ENCODE measurements around the gene TSGA10IP.

TSGA10IP gene

GRCh38 chr11:65977621-65978390 lies 32.5 kb downstream of the TSGA10IP start:
- no peak for DNase-seq

DNA sequence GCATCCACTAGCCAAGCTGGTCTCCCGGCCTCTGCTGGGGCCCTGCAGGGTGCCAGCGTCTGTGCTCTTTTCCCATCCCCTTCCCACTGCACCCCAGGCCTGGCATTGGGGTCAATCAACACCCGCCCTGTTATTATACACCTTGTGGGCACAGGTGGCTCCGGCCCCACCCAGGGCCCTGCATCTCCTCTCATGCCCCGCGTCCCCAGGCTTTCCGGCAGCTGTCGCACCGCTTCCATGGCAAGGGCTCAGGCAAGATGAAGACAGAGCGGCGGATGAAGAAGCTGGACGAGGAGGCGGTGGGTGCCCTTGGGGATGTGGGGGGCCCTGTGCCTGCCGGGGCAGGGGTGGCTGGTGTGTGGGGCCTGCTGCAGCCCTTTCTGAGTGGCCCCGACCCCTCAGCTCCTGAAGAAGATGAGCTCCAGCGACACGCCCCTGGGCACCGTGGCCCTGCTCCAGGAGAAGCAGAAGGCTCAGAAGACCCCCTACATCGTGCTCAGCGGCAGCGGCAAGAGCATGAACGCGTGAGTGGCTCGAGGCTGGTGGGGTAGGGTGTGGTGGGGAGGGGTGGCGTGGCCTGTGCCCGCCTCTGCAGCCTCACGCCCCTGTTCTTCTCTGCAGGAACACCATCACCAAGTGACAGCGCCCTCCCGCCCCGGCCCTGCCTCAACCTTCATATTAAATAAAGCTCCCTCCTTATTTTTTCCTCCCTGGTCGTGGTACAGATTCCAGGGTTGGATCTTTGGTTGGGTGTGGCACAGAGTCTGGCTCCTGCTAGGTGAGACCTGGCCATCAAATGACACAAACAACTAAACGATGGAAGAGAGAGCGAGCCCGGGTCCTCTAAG lies 33.3 kb downstream of the TSGA10IP start:
- no peak for DNase-seq

DNA sequence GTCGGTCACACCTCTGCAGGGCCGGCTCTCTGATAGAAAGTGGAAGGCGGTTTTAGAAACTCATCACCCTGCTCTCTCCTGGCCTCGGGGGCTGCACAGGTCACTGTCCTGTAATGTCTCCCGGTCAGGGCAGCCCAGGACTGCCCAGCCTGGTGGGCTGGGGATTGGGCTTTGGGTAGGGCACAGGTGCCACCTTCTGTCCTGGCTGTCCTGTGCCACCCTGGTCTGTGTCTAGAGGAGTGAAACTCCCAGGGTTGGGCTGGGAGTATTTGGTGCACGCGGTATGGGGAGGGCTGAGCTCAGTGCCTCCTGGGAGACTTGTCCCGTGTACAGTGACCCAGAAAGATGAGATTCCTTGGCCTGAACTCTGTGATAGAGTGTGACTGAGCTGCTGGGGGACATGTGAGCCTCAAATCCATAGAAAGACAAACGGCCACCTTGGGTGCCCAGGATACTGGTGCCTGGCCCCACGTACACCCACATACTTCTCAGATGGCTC lies 34.0 kb downstream of the TSGA10IP start:
- no peak for DNase-seq

- DNase-seq = no peak
Measured at GRCh38 chr11:65981101-65981740, 35.9 kb downstream of the TSGA10IP start.

DNA sequence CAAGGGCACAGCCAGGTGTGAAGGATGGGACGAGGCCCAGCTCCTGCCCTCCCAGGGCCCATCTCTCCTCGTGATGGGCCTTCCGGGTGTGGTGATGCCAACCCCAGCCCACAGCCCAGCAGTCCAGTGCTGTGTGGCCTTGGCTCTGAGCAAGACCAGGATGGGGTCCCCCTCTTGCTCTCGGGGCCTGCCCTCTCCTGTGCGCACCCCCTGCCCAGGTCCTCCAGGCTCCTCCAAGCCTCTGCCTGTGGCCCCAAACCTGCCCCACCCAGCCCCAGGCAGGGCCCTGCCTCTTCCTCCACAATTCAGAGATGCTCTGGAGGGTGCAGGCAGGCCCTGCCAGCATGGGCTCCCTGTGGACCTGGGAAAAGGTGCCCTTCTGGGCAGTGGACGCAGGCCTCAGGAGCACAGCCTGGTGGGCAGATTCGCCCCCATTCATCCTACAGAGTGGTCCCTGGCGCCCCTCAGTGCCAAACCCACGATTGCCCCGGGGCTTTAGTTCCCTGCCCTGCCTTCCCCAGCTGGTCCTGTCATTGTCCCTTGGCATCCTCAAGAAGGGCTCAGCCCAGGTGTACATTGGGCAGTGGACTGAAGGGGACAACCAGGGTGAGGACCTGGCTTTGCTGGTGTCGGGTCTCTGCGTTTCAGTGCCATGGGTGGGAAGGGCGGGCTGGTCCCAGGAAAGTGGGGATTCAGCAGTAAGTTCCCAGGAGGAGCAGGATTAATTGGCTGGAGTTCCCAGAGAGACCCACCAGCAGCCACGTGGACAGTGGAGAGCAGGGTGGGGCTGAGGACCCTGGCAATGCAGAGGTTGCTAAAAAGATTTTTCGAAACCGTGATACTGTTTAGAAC lies 36.9 kb downstream of the TSGA10IP start:
- DNase-seq = no peak

DNA sequence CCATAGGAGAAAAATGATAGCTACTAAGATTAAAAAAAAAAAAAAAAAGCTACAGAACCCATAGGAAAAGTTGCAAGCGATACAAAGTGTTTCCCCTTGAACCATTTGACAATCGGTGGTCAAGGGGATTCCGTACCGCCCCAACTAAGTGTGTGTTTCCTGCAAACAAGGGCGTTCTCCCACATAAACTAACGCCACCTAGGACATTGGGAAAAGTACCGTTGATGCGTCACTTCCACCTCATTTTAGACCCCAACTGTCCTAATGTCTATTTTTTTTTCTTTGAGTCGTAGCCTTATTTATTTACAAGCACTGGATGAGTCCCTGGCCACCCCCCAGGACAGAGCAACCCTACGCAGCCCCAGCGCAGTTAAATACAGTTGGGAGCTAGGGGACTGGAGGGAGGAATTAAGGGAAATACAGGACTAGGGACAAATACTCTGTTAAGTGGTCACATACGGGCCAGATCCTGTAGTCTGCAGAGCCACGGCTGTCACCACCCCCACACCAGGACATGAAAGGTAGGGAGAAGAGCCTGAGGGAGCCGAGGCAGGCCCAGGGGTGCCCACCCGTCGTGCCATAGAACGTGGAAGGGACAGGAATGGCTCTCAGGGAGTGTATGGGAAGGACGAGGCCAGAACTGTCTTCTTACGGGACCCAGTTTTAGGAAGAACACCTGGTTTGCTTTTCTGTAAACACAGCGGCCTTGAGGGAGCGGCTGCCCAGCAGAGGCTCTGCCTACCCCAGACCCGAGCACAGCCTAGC lies 37.7 kb downstream of the TSGA10IP start:
- DNase-seq = no peak

- DNase-seq = no peak
Measured at GRCh38 chr11:65983589-65983987, 38.3 kb downstream of the TSGA10IP start.

DNA sequence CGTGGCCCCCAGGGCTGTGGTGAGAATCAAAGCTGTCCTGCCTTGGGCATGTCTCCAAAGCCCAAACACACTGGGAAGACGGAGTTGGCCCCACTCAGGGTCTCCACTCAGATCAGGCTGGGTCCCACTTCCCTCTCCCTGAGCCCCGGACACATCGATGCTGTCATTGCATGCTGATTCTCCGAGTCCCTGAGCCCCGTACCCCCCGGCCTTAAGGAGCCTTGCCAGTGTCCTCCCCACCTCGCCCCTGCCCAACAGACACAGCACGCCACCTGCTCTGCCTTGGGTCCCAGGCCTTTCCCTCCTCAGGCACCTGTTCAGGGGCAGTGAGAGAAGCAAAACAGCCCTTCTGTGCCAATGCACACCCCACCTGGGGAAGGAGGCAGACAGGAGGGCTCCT lies 42.1 kb downstream of the TSGA10IP start:
- DNase-seq = no peak

GRCh38 chr11:65988791-65989592 lies 43.7 kb downstream of the TSGA10IP start:
- DNase-seq = peak; percentile 85

- DNase-seq = no peak
Measured at GRCh38 chr11:65992056-65992455, 46.8 kb downstream of the TSGA10IP start.

- no peak for DNase-seq
Measured at GRCh38 chr11:65997286-65997685, 52.0 kb downstream of the TSGA10IP start.

GRCh38 chr11:66001942-66002647 lies 56.8 kb downstream of the TSGA10IP start, which contains the start of the genes BANF1 and EIF1AD:
BANF1 (plus strand) TSS chr11:66002503; CDS start chr11:66003251, 748 bp downstream.
EIF1AD (minus strand) TSS chr11:66002157; CDS start chr11:66000389, 1,768 bp downstream.
- DNase-seq = peak; percentile 96

- DNase-seq = no peak
Measured at GRCh38 chr11:66002648-66003225, 57.5 kb downstream of the TSGA10IP start.

GRCh38 chr11:66003291-66003690 lies 58.0 kb downstream of the TSGA10IP start:
- DNase-seq = no peak

DNA sequence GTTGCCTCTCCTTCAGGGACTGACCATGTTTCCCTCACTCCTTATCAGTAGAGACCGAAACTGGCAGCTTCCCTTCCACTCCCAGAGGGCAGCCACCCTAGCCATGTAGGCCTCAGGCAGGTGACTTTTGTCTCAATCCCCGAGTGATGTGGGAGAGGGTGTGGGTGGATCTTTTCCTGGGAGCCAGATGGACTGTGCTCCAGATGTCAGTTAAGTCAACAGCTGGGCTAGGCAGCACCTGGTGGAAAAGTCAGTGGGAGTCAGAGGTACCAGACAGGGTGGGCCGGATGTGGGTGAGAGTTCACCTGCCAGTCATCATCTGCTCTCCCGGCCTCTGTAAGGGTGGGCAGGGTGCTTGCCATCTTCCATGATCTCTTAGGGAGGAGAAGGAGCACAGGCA lies 58.9 kb downstream of the TSGA10IP start:
- no peak for DNase-seq

- DNase-seq = no peak
Measured at GRCh38 chr11:66006134-66006890, 61.0 kb downstream of the TSGA10IP start.

DNA sequence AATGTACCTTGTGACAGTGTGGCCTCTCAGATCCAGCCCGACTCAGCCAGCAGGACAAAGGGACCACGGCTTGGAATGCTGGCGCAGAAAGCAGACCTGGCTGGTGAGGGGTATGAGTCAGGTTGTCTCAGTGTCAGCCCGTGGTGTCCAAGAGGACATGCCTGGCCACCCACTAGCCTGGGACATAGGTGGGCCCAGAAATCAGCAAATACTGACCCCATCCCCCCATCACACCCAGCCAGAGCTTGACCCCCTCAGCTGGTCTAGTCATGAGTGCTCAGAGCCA lies 61.6 kb downstream of the TSGA10IP start:
- no peak for DNase-seq

DNA sequence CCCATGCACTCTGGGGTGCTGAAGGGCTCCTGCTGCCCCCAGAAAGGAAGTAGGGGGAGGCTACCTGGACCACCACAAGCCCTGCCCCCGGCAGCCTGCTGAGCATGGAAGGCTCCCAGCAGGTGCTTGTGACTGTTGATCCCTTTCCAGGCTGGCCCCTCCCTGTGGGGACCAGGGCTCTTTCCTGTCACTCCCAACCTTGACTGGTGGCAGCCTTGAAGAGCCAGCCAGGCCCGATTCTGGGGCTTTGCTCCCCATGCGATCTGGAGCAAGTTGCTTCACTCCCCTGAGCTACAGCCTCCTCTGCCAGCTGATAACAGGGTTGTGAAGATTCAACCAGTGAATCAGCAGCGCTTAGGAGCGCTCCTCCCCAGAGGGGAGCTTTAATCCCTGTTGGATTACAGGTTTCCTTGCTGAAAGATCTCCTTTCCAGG lies 61.9 kb downstream of the TSGA10IP start:
- no peak for DNase-seq

GRCh38 chr11:66008095-66008467 lies 62.8 kb downstream of the TSGA10IP start:
- no peak for DNase-seq
